NCI-H69 (cell line): ENCODE results near the gene PI16.
"Not testable (repeated sequence)": the region's sequence is repeated elsewhere in the genome, so short reads cannot be mapped to it uniquely, and the experiment has no call there.

Experiments
- DNase-seq: peaks from one replicate; lab custom pipeline; 2025; lab: John Stamatoyannopoulos, UW

Gene PI16

GRCh38 chr6:36975231-36976006, 20.9 kb downstream of the PI16 start:
- no peak for DNase-seq

- DNase-seq = no peak
Measured at GRCh38 chr6:36976007-36976264, 21.4 kb downstream of the PI16 start.

GRCh38 chr6:36976509-36976908, 22.0 kb downstream of the PI16 start:
- DNase-seq = no peak

- no peak for DNase-seq
Measured at GRCh38 chr6:36976931-36977330, 22.4 kb downstream of the PI16 start.

GRCh38 chr6:36977470-36977941, 23.0 kb downstream of the PI16 start:
- no peak for DNase-seq

- DNase-seq = no peak
Measured at GRCh38 chr6:36978421-36979346, 24.1 kb downstream of the PI16 start.

- peak; percentile 94 for DNase-seq
Measured at GRCh38 chr6:36979347-36979742, 24.8 kb downstream of the PI16 start.

- no peak for DNase-seq
Measured at GRCh38 chr6:36980129-36980528, 25.6 kb downstream of the PI16 start.

- DNase-seq = peak; percentile 79
Measured at GRCh38 chr6:36980876-36981619, 26.5 kb downstream of the PI16 start.

GRCh38 chr6:36983538-36983937, 29.0 kb downstream of the PI16 start:
- no peak for DNase-seq

- DNase-seq = peak; percentile 64
Measured at GRCh38 chr6:36984581-36985416, 30.3 kb downstream of the PI16 start.

GRCh38 chr6:36985417-36985807, 30.9 kb downstream of the PI16 start:
- peak; percentile 47 for DNase-seq

- peak; percentile 97 for DNase-seq
Measured at GRCh38 chr6:36985808-36986703, 31.5 kb downstream of the PI16 start, which contains the start of gene MTCH1. TSS of gene MTCH1 (minus strand) at chr6:36986196. CDS start at chr6:36986173, 23 bp downstream.

- DNase-seq = no peak
Measured at GRCh38 chr6:36986704-36987047, 32.1 kb downstream of the PI16 start.

GRCh38 chr6:36989264-36989663, 34.7 kb downstream of the PI16 start:
- DNase-seq = no peak

GRCh38 chr6:36990401-36990800, 35.9 kb downstream of the PI16 start:
- not testable (repeated sequence) for DNase-seq

GRCh38 chr6:36997811-36998722, 43.5 kb downstream of the PI16 start:
- DNase-seq = no peak

GRCh38 chr6:36998723-36999038, 44.1 kb downstream of the PI16 start:
- DNase-seq = no peak

GRCh38 chr6:36999061-36999750, 44.7 kb downstream of the PI16 start:
- DNase-seq = peak; percentile 88
